Mammary epithelial cell (primary cell): ENCODE data around the gene PA2G4.

Source experiments
- CTCF ChIP-seq, 2 donors: IDR thresholded peaks in 1 of 2; conservative IDR thresholded peaks in 1 of 2; 2 replicates each; pipeline ENCODE4 v1.5.1; 2011 to 2012; ENCODE audit warnings: inconsistent platforms in 2 of 2, low read length in 2 of 2, mild to moderate bottlenecking in 2 of 2, control low read depth in 1 of 2, low read depth in 1 of 2; ENCODE audit not compliant: insufficient read depth in 1 of 2; ENCODE audit errors: extremely low read depth in 1 of 2
- EZH2 ChIP-seq: IDR thresholded peaks from 2 replicates; pipeline ENCODE4 v1.6.1; 2012; ENCODE audit warnings: low read length, inconsistent platforms, borderline replicate concordance

GRCh38 chr12:56071648-56072047, 32.7 kb upstream of the PA2G4 start:
- TF ChIP-seq CTCF (conservative IDR thresholded peaks at IDR 0.05 in 1 of 2, IDR thresholded peaks at IDR 0.05 in 1 of 2; ENCODE audit: extremely low read depth in 1 of 2, insufficient read depth in 1 of 2, low read depth in 1 of 2, low read length in 2 of 2) (no peak), EZH2 (no peak)
